ENCODE results near the gene GAPDH. TPM values are rescaled to one million over a fixed set of nuclear protein-coding genes. Genes with fewer than 3 reads are reported as not detected.

The GAPDH gene
- total and polyA plus RNA-seq, 10 of the 15 experiments (the other 5 are each of a cell fraction or from before 2014, with no cell fraction given) = 5,606 to 14,240 (median 9,400) TPM

GRCh38 chr12:6508087-6508486, 26.2 kb upstream of the GAPDH start:
- Histone ChIP-seq H3K27me3 (replicated peaks in 1 of 2; ENCODE audit: control insufficient read depth in 2 of 2, insufficient read depth in 2 of 2, low read length in 1 of 2) (no peaks in the 10 kb centered on the region), H3K36me3 (ENCODE audit: control insufficient read depth in 2 of 2, insufficient read depth in 2 of 2, low read length in 1 of 2) (peaks cover 16 to 37% of the 10 kb centered on the region in 2 experiments), H2AFZ (ENCODE audit: control insufficient read depth, low read depth, low read length) (no peak overlapping the region), H3K4me3 (no peak overlapping the region), H3K4me2 (ENCODE audit: control insufficient read depth, insufficient read depth) (no peak overlapping the region), H3K9ac (ENCODE audit: control insufficient read depth, insufficient read depth, low read length) (no peak overlapping the region), H3K9me3 (replicated peaks; ENCODE audit: control insufficient read depth, insufficient read depth, low read length) (no peaks in the 10 kb centered on the region), H3K27ac (ENCODE audit: control insufficient read depth, insufficient read depth) (no peak overlapping the region), H3K79me2 (ENCODE audit: control insufficient read depth, insufficient read depth, low read length) (peaks cover 5% of the 10 kb centered on the region), H3K4me1 (ENCODE audit: control insufficient read depth, insufficient read depth, low read length) (no peaks in the 10 kb centered on the region), H4K20me1 (ENCODE audit: control insufficient read depth, insufficient read depth) (no peaks in the 10 kb centered on the region)
- ChIA-PET RAD21 (ENCODE audit: unreplicated experiment) (no interaction called here), SMC1A (ENCODE audit: uncharacterized antibody, unreplicated experiment) (interaction anchor here (1.2 to 1.5 kb wide), 3 partner anchors 11 to 96 kb away, joined by 3 to 4 read pairs (median 3); no protein-coding TSS in a partner anchor), POLR2A (interaction anchor here (0.5 kb wide), 1 partner anchor 22 kb away, joined by 7 read pairs; no protein-coding TSS in a partner anchor), CTCF (interaction anchor here (1.7 kb wide), 1 partner anchor 30 kb away, joined by 10 read pairs; no protein-coding TSS in a partner anchor)
- TF ChIP-seq TARDBP (IDR thresholded peaks at IDR 0.05; ENCODE audit: borderline replicate concordance) (no peak), RCOR1 (conservative IDR thresholded peaks at IDR 0.05; ENCODE audit: low read depth, low read length) (no peak), PRDM15 (CRISPR knock-in tag; IDR thresholded peaks at IDR 0.05) (no peak), POLR2A (IDR thresholded peaks at IDR 0.05; ENCODE audit: low read depth, low read length) (no peak)
- ATAC-seq (no peak), DNase-seq (ENCODE audit: low read depth, low spot score) (no peak), FAIRE-seq (no peak)
- in situ Hi-C loops (cut with MboI) (no loop called here), intact Hi-C loops (cut with micrococcal nuclease; ENCODE audit: unreplicated experiment) (no loop called here)
- 90% methylated on average over 7 of the region's 7 CpGs for WGBS (ENCODE audit: insufficient coverage, insufficient replicate concordance, low lambda C conversion rate, missing lambda C conversion rate)
- no TSS peak for BruUV-seq (replicated peaks)

GRCh38 chr12:6520186-6520585, 14.1 kb upstream of the GAPDH start:
- DNase-seq (ENCODE audit: low read depth, low spot score) (no peak), ATAC-seq (no peak), FAIRE-seq (no peak)
- 64% methylated on average over 3 of the region's 3 CpGs for WGBS (ENCODE audit: insufficient coverage, insufficient replicate concordance, low lambda C conversion rate, missing lambda C conversion rate)
- Histone ChIP-seq H3K9me3 (replicated peaks; ENCODE audit: control insufficient read depth, insufficient read depth, low read length) (no peaks in the 10 kb centered on the region), H3K79me2 (ENCODE audit: control insufficient read depth, insufficient read depth, low read length) (no peaks in the 10 kb centered on the region), H3K36me3 (ENCODE audit: control insufficient read depth in 2 of 2, insufficient read depth in 2 of 2, low read length in 1 of 2) (peaks cover 40 to 65% of the 10 kb centered on the region in 2 experiments), H3K4me2 (ENCODE audit: control insufficient read depth, insufficient read depth) (no peak overlapping the region), H4K20me1 (ENCODE audit: control insufficient read depth, insufficient read depth) (no peaks in the 10 kb centered on the region), H3K27me3 (replicated peaks in 1 of 2; ENCODE audit: control insufficient read depth in 2 of 2, insufficient read depth in 2 of 2, low read length in 1 of 2) (no peaks in the 10 kb centered on the region), H3K4me1 (ENCODE audit: control insufficient read depth, insufficient read depth, low read length) (no peaks in the 10 kb centered on the region), H3K9ac (ENCODE audit: control insufficient read depth, insufficient read depth, low read length) (no peak overlapping the region), H2AFZ (ENCODE audit: control insufficient read depth, low read depth, low read length) (no peak overlapping the region), H3K27ac (ENCODE audit: control insufficient read depth, insufficient read depth) (no peak overlapping the region), H3K4me3 (no peak overlapping the region)
- in situ Hi-C loops (cut with MboI) = no loop called here
- SMC1A ChIA-PET (ENCODE audit: uncharacterized antibody, unreplicated experiment) = no interaction called here
- CTCF ChIA-PET = no interaction called here
- POLR2A ChIA-PET = no interaction called here
- BruUV-seq (replicated peaks) = no TSS peak
- intact Hi-C loops (cut with micrococcal nuclease; ENCODE audit: unreplicated experiment) = no loop called here
- RAD21 ChIA-PET (ENCODE audit: unreplicated experiment) = no interaction called here
- no peak for TF ChIP-seq NRF1 (conservative IDR thresholded peaks at IDR 0.05; ENCODE audit: low read depth, low read length)
- TF ChIP-seq, protein P1, sequence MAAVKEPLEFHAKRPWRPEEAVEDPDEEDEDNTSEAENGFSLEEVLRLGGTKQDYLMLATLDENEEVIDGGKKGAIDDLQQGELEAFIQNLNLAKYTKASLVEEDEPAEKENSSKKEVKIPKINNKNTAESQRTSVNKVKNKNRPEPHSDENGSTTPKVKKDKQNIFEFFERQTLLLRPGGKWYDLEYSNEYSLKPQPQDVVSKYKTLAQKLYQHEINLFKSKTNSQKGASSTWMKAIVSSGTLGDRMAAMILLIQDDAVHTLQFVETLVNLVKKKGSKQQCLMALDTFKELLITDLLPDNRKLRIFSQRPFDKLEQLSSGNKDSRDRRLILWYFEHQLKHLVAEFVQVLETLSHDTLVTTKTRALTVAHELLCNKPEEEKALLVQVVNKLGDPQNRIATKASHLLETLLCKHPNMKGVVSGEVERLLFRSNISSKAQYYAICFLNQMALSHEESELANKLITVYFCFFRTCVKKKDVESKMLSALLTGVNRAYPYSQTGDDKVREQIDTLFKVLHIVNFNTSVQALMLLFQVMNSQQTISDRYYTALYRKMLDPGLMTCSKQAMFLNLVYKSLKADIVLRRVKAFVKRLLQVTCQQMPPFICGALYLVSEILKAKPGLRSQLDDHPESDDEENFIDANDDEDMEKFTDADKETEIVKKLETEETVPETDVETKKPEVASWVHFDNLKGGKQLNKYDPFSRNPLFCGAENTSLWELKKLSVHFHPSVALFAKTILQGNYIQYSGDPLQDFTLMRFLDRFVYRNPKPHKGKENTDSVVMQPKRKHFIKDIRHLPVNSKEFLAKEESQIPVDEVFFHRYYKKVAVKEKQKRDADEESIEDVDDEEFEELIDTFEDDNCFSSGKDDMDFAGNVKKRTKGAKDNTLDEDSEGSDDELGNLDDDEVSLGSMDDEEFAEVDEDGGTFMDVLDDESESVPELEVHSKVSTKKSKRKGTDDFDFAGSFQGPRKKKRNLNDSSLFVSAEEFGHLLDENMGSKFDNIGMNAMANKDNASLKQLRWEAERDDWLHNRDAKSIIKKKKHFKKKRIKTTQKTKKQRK (IDR thresholded peaks at IDR 0.05; ENCODE audit: low read depth, low read length) = no peak
- TF ChIP-seq SMC3 (IDR thresholded peaks at IDR 0.05; ENCODE audit: borderline replicate concordance, low read length) = no peak
- no peak for TF ChIP-seq ZNF24 (IDR thresholded peaks at IDR 0.05)
- TF ChIP-seq JUND (IDR thresholded peaks at IDR 0.05; ENCODE audit: low read depth, low read length) = no peak
- no peak for TF ChIP-seq TBL1XR1 (IDR thresholded peaks at IDR 0.05; ENCODE audit: low read depth, low read length)
